Right atrium auricular region (tissue), 2 donors: ENCODE results near the gene CRP. TPM values are rescaled to one million over a fixed set of nuclear protein-coding genes. Genes with fewer than 3 reads are reported as not detected.
"Not testable (repeated sequence)": the region's sequence is repeated elsewhere in the genome, so short reads cannot be mapped to it uniquely, and the experiment has no call there.

ENCODE experiments used
- DNase-seq: peaks from one replicate; pipeline ENCODE4 v3.0.0-alpha.2; 2019; ENCODE audit warnings: low spot score
- H3K27ac ChIP-seq, 2 donors: fragments of 200-600 bp; sonication (generic); 1 replicate in 1 of 2; 2 replicates in 1 of 2; pipeline ENCODE4 v1.5.1; 2016 to 2019
- H3K27me3 ChIP-seq, 2 donors: fragments of 200-600 bp; sonication (generic); one replicate each; pipeline versions ENCODE4 v1.5.1 to v1.6.0; 2017 to 2019
- H3K36me3 ChIP-seq: fragments of 200-600 bp; sonication (generic); one replicate; pipeline ENCODE4 v1.5.1; 2016
- H3K4me1 ChIP-seq, 2 donors: fragments of 200-600 bp; sonication (generic); one replicate each; pipeline versions ENCODE4 v1.5.1 to v1.6.0; 2017 to 2019
- H3K4me3 ChIP-seq, 2 donors: fragments of 200-600 bp; sonication (generic); 1 replicate in 1 of 2; 2 replicates in 1 of 2; pipeline ENCODE4 v1.5.1; 2017 to 2019; ENCODE audit warnings: mild to moderate bottlenecking in 1 of 2, moderate library complexity in 1 of 2
- H3K9me3 ChIP-seq, 2 donors: fragments of 200-600 bp; sonication (generic); one replicate each; pipeline ENCODE4 v1.5.1; 2019
- total RNA-seq, 2 donors: library from RNA; depleted of rRNA; stranded (reverse); fragments of >200 nt; gene quantifications; one replicate each; pipeline ENCODE4 v1.1.0, GENCODE V29; 2016
- TF ChIP-seq, protein P1 (sequence below), 2 donors: fragments of 200-600 bp; sonication (generic); IDR thresholded peaks; one replicate each; pipeline ENCODE4 v1.5.1; 2019; ENCODE audit warnings: antibody characterized with exemption in 2 of 2

CRP gene
- total RNA-seq, 2 donors from 2014 or later: not detected

GRCh38 chr1:159675046-159675445 is 39.3 kb downstream of the CRP start:
- TF ChIP-seq, protein P1, sequence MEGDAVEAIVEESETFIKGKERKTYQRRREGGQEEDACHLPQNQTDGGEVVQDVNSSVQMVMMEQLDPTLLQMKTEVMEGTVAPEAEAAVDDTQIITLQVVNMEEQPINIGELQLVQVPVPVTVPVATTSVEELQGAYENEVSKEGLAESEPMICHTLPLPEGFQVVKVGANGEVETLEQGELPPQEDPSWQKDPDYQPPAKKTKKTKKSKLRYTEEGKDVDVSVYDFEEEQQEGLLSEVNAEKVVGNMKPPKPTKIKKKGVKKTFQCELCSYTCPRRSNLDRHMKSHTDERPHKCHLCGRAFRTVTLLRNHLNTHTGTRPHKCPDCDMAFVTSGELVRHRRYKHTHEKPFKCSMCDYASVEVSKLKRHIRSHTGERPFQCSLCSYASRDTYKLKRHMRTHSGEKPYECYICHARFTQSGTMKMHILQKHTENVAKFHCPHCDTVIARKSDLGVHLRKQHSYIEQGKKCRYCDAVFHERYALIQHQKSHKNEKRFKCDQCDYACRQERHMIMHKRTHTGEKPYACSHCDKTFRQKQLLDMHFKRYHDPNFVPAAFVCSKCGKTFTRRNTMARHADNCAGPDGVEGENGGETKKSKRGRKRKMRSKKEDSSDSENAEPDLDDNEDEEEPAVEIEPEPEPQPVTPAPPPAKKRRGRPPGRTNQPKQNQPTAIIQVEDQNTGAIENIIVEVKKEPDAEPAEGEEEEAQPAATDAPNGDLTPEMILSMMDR (IDR thresholded peaks at IDR 0.05): no peak
- Histone ChIP-seq H3K9me3 (no peaks in the 10 kb centered on the region), H3K36me3 (no peaks in the 10 kb centered on the region), H3K27me3 (no peaks in the 10 kb centered on the region), H3K27ac (no peak overlapping the region), H3K4me3 (no peak overlapping the region), H3K4me1 (no peaks in the 10 kb centered on the region)
- no peak for DNase-seq

DNA sequence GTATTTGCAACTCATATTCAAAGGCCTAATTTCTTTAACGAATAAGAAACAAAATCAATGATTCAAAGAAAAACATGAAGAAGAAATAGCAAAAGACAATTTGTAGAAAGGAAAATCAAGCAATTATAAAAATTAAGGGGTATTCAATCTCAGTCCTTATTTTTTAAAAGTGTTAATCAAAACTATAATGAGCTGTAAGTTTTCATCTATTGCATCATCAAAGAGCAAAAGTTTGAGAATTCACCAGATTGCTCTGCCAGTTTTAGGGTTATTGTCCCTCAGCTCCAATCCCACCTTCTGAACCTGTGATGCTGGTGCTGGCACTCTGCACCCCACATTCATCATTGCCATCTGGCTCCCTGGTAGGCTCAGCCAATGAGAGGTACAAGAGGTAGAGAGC is 42.0 kb downstream of the CRP start:
- not testable (repeated sequence) for H3K27ac ChIP-seq, H3K27me3 ChIP-seq, H3K4me3 ChIP-seq, H3K4me1 ChIP-seq, H3K36me3 ChIP-seq, DNase-seq, H3K9me3 ChIP-seq

GRCh38 chr1:159669338-159669737 is 45.1 kb downstream of the CRP start:
- DNase-seq: no peak
- H3K4me3 ChIP-seq: no peak overlapping the region
- no peaks in the 10 kb centered on the region for H3K36me3 ChIP-seq
- H3K9me3 ChIP-seq: peaks cover 0 to 4% of the 10 kb centered on the region in 2 donors
- no peaks in the 10 kb centered on the region for H3K4me1 ChIP-seq
- TF ChIP-seq, protein P1 (IDR thresholded peaks at IDR 0.05): no peak
- H3K27me3 ChIP-seq: no peaks in the 10 kb centered on the region
- H3K27ac ChIP-seq: no peak overlapping the region

DNA sequence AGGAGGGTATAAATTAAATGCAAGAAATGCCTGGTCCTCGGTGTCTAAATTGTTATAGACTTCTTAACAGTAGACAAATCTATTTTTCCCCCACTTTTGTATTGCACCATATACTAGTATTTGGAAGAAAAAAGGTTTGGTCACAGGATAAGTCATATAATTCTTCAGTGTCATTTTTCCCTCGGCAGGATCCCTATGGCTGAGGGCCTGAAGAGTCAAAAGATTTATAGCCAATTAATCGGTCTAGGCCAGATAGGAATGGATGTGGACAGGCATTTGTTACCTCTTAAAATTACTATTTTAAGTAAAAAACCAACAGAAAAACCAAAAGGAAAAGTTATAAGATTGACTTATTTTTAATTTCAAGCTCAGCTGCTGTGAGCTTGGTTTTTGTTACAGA is 45.6 kb downstream of the CRP start:
- H3K9me3 ChIP-seq: peaks cover 0 to 10% of the 10 kb centered on the region in 2 donors
- no peaks in the 10 kb centered on the region for H3K4me1 ChIP-seq
- TF ChIP-seq, protein P1 (IDR thresholded peaks at IDR 0.05): no peak
- H3K27ac ChIP-seq: no peak overlapping the region
- no peak for DNase-seq
- H3K27me3 ChIP-seq: no peaks in the 10 kb centered on the region
- no peak overlapping the region for H3K4me3 ChIP-seq
- no peaks in the 10 kb centered on the region for H3K36me3 ChIP-seq

DNA sequence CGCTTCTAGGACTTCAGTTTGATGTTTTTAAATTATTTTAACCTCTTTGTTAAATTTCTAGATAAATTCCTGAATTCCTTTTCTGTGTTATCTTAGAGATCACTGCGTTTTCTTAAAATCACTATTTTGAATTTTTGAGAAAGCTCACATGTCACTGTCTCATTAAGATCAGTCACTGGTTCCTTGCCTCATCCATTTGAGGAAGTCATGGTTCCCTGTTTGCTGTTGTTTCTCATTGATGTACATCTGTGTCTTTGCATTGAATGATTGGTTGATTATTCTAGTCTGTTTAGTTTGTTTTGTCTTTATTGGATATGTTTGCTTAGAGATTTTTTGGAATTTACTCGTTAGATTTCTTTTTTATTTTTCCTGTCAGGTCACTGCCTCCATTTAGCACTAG is 50.1 kb downstream of the CRP start:
- TF ChIP-seq, protein P1 (IDR thresholded peaks at IDR 0.05): no peak
- peaks cover 0 to 18% of the 10 kb centered on the region in 2 donors for H3K9me3 ChIP-seq
- no peaks in the 10 kb centered on the region for H3K27me3 ChIP-seq
- H3K27ac ChIP-seq: no peak overlapping the region
- no peaks in the 10 kb centered on the region for H3K36me3 ChIP-seq
- H3K4me1 ChIP-seq: no peaks in the 10 kb centered on the region
- no peak overlapping the region for H3K4me3 ChIP-seq
- DNase-seq: no peak

- Histone ChIP-seq H3K9me3 (peaks cover 0 to 18% of the 10 kb centered on the region in 2 donors), H3K4me1 (no peaks in the 10 kb centered on the region), H3K4me3 (no peak overlapping the region), H3K36me3 (no peaks in the 10 kb centered on the region), H3K27me3 (no peaks in the 10 kb centered on the region), H3K27ac (no peak overlapping the region)
- DNase-seq: no peak
- TF ChIP-seq, protein P1 (IDR thresholded peaks at IDR 0.05): no peak
Observed at GRCh38 chr1:159663552-159663951, 50.8 kb downstream of the CRP start.

Other genes starting within 250 kb of the CRP start
- gene OR10J5, start 178.6 kb downstream of the CRP start, total RNA-seq: not detected
- not detected for gene APCS, start 126.8 kb downstream of the CRP start, total RNA-seq
- gene DUSP23, start 66.4 kb upstream of the CRP start, total RNA-seq: 10 to 100 TPM; 42.9 to 58.8 TPM
- under 1 TPM in 1 of 2 donors, not detected in 1; 0.24 TPM for gene FCRL6, start 87.8 kb upstream of the CRP start, total RNA-seq
- gene SLAMF8, start 112.3 kb upstream of the CRP start, total RNA-seq: 1 to 10 TPM; 1.0 to 4.2 TPM
- not detected for gene VSIG8, start 148.1 kb upstream of the CRP start, total RNA-seq
- gene CFAP45, start 185.6 kb upstream of the CRP start, total RNA-seq: 1 to 10 TPM in 1 of 2 donors, under 1 TPM in 1; 0.86 to 1.3 TPM
- 100 to 1,000 TPM; 124 to 235 TPM for gene TAGLN2, start 210.9 kb upstream of the CRP start, total RNA-seq
- 1 to 10 TPM; 2.0 to 5.4 TPM for gene IGSF9, start 231.0 kb upstream of the CRP start, total RNA-seq
- gene SLAMF9, start 239.6 kb upstream of the CRP start, total RNA-seq: not detected